ENCODE data around the gene NRARP.

The NRARP gene

DNA sequence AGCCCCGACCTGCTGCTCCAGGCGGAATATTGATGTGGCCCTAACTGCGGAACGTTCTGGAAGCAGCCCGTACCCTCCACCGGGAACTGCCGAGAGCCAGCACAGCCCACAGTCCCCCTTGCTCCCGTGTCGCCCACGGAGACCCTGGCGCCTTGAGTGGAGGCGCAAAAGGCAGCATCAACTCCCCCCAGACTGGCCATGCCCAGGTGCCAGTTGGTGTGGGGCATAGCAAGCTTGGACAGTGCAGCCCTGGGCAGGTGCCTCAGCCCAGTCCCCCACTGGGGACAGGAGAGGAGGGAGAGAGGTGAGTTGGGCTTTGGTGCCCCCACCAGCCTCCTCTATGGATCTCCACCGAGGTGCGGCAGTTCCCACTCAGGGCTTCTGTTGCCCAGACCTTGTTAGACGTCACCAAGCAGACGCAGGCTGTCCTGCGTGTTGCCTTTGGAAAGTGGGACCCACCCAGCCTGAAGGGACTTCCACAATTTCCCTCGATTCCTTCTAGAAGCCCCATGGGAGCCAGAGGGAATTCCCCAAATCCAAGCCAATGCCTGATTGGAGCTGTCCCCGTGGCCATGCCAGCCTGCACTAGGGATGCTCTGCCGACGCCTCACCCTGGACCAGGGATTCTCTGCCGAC is 19.8 kb upstream of the NRARP start:
- ATAC-seq (ENCODE audit: low read depth), result no peak
- no peaks in the 10 kb centered on the region for H3K9me3 ChIP-seq (ENCODE audit: severe bottlenecking)
- no peaks in the 10 kb centered on the region for H3K36me3 ChIP-seq (ENCODE audit: low read depth)
- no peak overlapping the region for H3K4me3 ChIP-seq (ENCODE audit: severe bottlenecking)
- no peak for DNase-seq (ENCODE audit: low spot score)
- no peaks in the 10 kb centered on the region for H3K27me3 ChIP-seq (ENCODE audit: insufficient read depth, poor library complexity, severe bottlenecking)
- no peak overlapping the region for H3K27ac ChIP-seq (ENCODE audit: poor library complexity, severe bottlenecking)
- no peaks in the 10 kb centered on the region for H3K4me1 ChIP-seq (ENCODE audit: insufficient read depth, poor library complexity, severe bottlenecking)
- TF ChIP-seq, protein P1, sequence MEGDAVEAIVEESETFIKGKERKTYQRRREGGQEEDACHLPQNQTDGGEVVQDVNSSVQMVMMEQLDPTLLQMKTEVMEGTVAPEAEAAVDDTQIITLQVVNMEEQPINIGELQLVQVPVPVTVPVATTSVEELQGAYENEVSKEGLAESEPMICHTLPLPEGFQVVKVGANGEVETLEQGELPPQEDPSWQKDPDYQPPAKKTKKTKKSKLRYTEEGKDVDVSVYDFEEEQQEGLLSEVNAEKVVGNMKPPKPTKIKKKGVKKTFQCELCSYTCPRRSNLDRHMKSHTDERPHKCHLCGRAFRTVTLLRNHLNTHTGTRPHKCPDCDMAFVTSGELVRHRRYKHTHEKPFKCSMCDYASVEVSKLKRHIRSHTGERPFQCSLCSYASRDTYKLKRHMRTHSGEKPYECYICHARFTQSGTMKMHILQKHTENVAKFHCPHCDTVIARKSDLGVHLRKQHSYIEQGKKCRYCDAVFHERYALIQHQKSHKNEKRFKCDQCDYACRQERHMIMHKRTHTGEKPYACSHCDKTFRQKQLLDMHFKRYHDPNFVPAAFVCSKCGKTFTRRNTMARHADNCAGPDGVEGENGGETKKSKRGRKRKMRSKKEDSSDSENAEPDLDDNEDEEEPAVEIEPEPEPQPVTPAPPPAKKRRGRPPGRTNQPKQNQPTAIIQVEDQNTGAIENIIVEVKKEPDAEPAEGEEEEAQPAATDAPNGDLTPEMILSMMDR (IDR thresholded peaks at IDR 0.05; ENCODE audit: poor library complexity, severe bottlenecking), result no peak

DNA sequence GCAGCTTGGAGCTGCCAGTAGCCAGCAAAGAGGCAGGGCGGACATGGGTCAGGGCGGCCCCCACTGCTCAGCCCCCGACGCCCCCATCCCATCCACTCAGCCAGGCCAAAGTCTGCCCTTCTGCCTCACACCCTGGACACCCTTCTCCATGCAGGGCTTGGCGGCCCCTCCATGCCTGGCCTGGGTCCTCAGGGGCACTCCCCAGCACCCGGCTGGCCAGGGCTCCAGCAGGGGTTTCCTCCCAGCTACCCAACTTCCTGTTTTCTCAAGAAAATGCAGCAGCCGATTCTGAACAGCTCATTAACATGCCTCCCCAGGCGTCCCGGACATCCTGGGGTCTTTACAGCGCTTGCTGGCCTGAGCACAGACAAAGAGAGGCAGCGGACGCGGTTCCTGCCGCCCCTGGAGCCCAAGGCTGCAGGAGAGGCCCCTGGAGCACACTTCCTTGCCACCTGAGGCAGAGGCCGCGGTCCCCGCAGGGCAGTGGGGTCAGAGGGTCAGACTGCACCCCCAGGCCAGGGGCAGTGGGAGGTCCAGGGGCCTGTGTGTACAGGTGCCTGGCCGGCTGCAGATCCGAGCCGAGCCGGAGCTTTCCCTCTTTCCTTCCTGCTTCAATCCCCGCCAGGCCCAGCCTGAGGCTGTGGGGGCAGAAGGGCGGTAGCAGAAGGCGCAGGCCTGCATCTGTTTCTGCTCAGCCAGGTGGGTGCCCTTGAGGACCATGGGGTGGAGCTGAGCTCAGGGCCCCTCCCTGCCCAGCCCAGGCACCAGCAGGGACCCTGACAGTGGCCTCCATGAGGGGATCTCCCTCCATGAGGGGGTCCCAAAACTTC is 18.7 kb upstream of the NRARP start:
- DNase-seq (ENCODE audit: low spot score) (no peak), ATAC-seq (ENCODE audit: low read depth) (no peak)
- no peaks in the 10 kb centered on the region for H3K36me3 ChIP-seq (ENCODE audit: low read depth)
- no peaks in the 10 kb centered on the region for H3K4me1 ChIP-seq (ENCODE audit: insufficient read depth, poor library complexity, severe bottlenecking)
- TF ChIP-seq, protein P1 (IDR thresholded peaks at IDR 0.05; ENCODE audit: poor library complexity, severe bottlenecking), result no peak
- H3K27me3 ChIP-seq (ENCODE audit: insufficient read depth, poor library complexity, severe bottlenecking), result peaks cover 4% of the 10 kb centered on the region
- no peak overlapping the region for H3K27ac ChIP-seq (ENCODE audit: poor library complexity, severe bottlenecking)
- H3K9me3 ChIP-seq (ENCODE audit: severe bottlenecking), result no peaks in the 10 kb centered on the region
- no peak overlapping the region for H3K4me3 ChIP-seq (ENCODE audit: severe bottlenecking)

DNA sequence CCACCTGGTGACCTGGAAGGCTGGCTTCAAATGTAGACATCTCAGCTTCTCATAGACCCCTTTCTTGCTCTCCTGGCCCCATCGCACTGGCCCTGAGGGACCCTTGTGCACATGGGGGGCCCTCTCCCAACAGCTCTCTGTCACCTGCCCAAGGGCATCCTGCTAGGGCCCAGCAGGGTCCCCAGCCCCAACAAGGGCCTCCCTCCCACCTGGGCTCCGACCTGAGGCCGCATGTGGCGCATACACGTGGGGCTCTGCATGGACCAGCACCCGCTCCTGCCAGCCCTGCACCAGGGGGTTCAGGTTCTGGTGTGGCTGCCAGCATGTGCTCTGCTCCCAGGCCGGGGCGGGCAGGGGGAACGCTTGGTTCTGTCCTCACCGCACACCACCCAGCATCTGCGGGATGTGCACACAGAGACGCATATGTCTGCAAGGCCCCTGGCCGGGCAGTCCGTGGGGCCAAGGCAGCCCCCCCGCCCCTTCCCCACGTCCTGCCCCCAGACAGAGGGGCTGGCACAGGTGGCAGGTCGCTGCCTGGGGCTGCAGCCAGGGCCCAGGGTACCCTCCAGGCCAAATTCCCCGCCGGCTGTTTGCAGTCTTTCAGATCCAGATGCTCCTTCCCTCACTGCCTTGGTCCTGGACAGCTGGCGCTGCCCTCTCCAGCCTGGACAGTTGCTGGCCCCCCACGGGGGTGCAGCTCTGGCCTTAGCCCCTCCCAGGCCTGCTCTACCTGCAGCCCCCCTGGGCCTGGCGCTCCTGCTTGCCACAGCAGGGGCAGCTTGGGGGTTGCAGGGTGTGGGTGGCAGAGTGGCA is 17.9 kb upstream of the NRARP start:
- Histone ChIP-seq H3K9me3 (ENCODE audit: severe bottlenecking) (no peaks in the 10 kb centered on the region), H3K36me3 (ENCODE audit: low read depth) (no peaks in the 10 kb centered on the region), H3K4me1 (ENCODE audit: insufficient read depth, poor library complexity, severe bottlenecking) (no peaks in the 10 kb centered on the region), H3K27me3 (ENCODE audit: insufficient read depth, poor library complexity, severe bottlenecking) (peaks cover 4% of the 10 kb centered on the region), H3K27ac (ENCODE audit: poor library complexity, severe bottlenecking) (no peak overlapping the region), H3K4me3 (ENCODE audit: severe bottlenecking) (no peak overlapping the region)
- DNase-seq (ENCODE audit: low spot score) (no peak), ATAC-seq (ENCODE audit: low read depth) (peak; percentile 3; the same call in 1 of the 3 replicates)
- TF ChIP-seq, protein P1 (IDR thresholded peaks at IDR 0.05; ENCODE audit: poor library complexity, severe bottlenecking), result no peak

DNA sequence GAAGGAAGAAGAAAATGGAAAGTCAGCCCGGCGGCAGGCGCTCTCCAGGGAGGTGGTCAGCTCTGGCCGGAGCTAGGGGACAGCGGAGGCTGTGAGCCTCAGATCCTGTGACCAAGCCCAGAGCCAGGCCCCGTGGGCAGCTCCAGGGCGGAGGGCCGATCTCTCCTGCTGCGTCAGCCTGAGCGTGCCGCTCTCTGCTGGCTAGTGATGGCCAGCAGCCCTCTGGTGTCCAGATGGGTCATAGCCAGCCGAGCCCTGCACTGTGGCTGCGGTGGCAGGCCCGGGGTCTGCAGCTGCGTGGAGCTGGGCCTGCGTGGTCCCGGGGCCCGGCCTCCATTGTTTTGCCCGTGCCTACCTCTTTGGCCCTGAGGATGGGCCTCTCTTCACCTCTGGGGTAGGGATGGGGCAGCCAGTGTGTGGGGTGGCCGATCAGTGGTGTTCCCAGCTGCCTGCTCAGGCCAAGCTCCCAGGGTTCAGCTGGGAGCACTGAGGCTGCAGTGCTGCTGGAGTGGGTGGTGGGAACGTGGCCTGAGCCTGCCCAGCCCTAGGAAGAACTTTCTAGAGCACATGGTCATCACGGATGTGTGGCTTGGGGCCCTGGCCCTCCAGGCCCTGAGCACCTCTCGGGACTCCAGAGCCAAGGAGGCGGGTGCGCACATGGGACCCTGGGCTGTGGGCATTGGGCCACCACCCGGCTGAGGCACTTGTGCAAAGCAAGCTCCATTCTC is 17.1 kb upstream of the NRARP start:
- no peaks in the 10 kb centered on the region for H3K9me3 ChIP-seq (ENCODE audit: severe bottlenecking)
- no peak overlapping the region for H3K4me3 ChIP-seq (ENCODE audit: severe bottlenecking)
- H3K27me3 ChIP-seq (ENCODE audit: insufficient read depth, poor library complexity, severe bottlenecking), result peaks cover 4% of the 10 kb centered on the region
- ATAC-seq (ENCODE audit: low read depth) (peak; percentile 53), DNase-seq (ENCODE audit: low spot score) (peak; percentile 59)
- no peak overlapping the region for H3K27ac ChIP-seq (ENCODE audit: poor library complexity, severe bottlenecking)
- TF ChIP-seq, protein P1 (IDR thresholded peaks at IDR 0.05; ENCODE audit: poor library complexity, severe bottlenecking), result peak; percentile 28
- no peaks in the 10 kb centered on the region for H3K4me1 ChIP-seq (ENCODE audit: insufficient read depth, poor library complexity, severe bottlenecking)
- no peaks in the 10 kb centered on the region for H3K36me3 ChIP-seq (ENCODE audit: low read depth)

All from RWPE2 (cell line).